ENCODE measurements around the gene LMBRD2. TPM values are rescaled to one million over a fixed set of nuclear protein-coding genes. Genes with fewer than 3 reads are reported as not detected.

LMBRD2 gene
- polyA plus RNA-seq, 1 donor (not counting 4 experiments of a cell fraction or from before 2014, with no cell fraction given), result 4.7 TPM

DNA sequence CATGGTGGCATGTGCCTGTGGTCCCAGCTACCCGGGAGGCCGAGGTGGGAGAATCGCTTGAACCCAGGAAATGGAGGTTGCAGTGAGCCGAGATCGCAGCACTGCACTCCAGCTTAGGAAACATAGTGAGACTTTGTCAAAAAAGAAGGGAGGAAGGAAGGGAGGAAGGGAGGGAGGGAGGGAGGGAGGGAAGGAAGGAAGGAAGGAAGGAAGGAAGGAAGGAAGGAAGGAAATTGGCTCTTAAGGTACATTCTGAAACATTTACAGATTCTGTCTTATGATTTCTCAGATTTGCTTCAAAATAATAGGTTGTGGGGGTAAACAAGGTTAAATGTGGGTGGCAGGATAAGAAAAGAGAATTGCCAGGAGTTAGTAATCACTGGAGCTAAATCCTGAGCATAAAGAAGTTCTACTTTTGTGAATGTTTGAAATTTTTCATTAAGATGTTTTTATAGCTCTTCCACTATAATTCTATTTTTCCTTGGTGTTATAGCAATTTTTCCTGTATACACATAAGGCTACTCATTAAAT lies 82.9 kb downstream of the LMBRD2 start:
- FAIRE-seq (no peak), DNase-seq (ENCODE audit: low read depth, low spot score) (no peak)
- no peak overlapping the region for H3K4me2 ChIP-seq (ENCODE audit: control insufficient read depth, extremely low read depth, insufficient read depth, low read depth, low read length)
- dilution Hi-C loops (cut with MboI; ENCODE audit: extremely low pct_ligation_motif_present, low sequenced_read_pairs), result no loop called here
- no peak overlapping the region for H2AFZ ChIP-seq (ENCODE audit: control insufficient read depth, low read length)
- no peaks in the 10 kb centered on the region for H3K9me1 ChIP-seq (ENCODE audit: control insufficient read depth, extremely low read depth, insufficient read depth, low read length)
- H3K36me3 ChIP-seq (ENCODE audit: control insufficient read depth in 2 of 2, extremely low read depth in 1 of 2, insufficient read depth in 2 of 2, low read length in 2 of 2), result no peaks in the 10 kb centered on the region
- no peak overlapping the region for H3K27ac ChIP-seq (ENCODE audit: control insufficient read depth, insufficient read depth, low read length)
- H3K4me3 ChIP-seq (ENCODE audit: control insufficient read depth in 2 of 3, extremely low read depth in 1 of 3, insufficient read depth in 2 of 3, low read depth in 1 of 3, low read length in 3 of 3), result no peak overlapping the region
- H3K79me2 ChIP-seq (ENCODE audit: control insufficient read depth, insufficient read depth, low read length), result no peaks in the 10 kb centered on the region
- no peaks in the 10 kb centered on the region for H4K20me1 ChIP-seq (ENCODE audit: control insufficient read depth, extremely low read depth, insufficient read depth, low read length)
- H3K4me1 ChIP-seq (ENCODE audit: control insufficient read depth, extremely low read depth, insufficient read depth, low read length), result no peaks in the 10 kb centered on the region
- H3K9me3 ChIP-seq (ENCODE audit: control insufficient read depth, low read depth, low read length), result no peaks in the 10 kb centered on the region
- peaks cover 36% of the 10 kb centered on the region for H3K27me3 ChIP-seq (ENCODE audit: control insufficient read depth, extremely low read depth, insufficient read depth, low read length)
- TF ChIP-seq EZH2 (IDR thresholded peaks at IDR 0.05; ENCODE audit: low read length) (no peak), CTCF (optimal IDR thresholded peaks at IDR 0.05 in 1 of 3, IDR thresholded peaks at IDR 0.05 in 1 of 3, conservative IDR thresholded peaks at IDR 0.05 in 1 of 3; ENCODE audit: extremely low read depth in 1 of 3, insufficient read depth in 2 of 3, low read length in 3 of 3) (no peak)
- H3K9ac ChIP-seq (ENCODE audit: control insufficient read depth, extremely low read depth, insufficient read depth, low read length), result no peak overlapping the region

GRCh38 chr5:36066540-36067210 lies 85.0 kb downstream of the LMBRD2 start, which contains the start of gene UGT3A2:
Gene UGT3A2 (minus strand): TSS chr5:36066882. CDS start chr5:36066789, 93 bp downstream.
- dilution Hi-C loops (cut with MboI; ENCODE audit: extremely low pct_ligation_motif_present, low sequenced_read_pairs), result no loop called here
- no peak for FAIRE-seq
- H3K9ac ChIP-seq (ENCODE audit: control insufficient read depth, extremely low read depth, insufficient read depth, low read length), result no peak within 1 kb of the TSS

More at GRCh38 chr5:36066540-36067210, 85.0 kb downstream of the LMBRD2 start, which contains the start of gene UGT3A2:
- Histone ChIP-seq H3K4me1 (ENCODE audit: control insufficient read depth, extremely low read depth, insufficient read depth, low read length) (no peaks in the 10 kb centered on the region), H3K4me2 (ENCODE audit: control insufficient read depth, extremely low read depth, insufficient read depth, low read depth, low read length) (peak within 1 kb of the TSS; percentile 68), H3K27me3 (ENCODE audit: control insufficient read depth, extremely low read depth, insufficient read depth, low read length) (peaks cover 31% of the 10 kb centered on the region), H4K20me1 (ENCODE audit: control insufficient read depth, extremely low read depth, insufficient read depth, low read length) (no peaks in the 10 kb centered on the region), H3K27ac (ENCODE audit: control insufficient read depth, insufficient read depth, low read length) (no peak within 1 kb of the TSS), H3K9me3 (ENCODE audit: control insufficient read depth, low read depth, low read length) (no peaks in the 10 kb centered on the region), H3K9me1 (ENCODE audit: control insufficient read depth, extremely low read depth, insufficient read depth, low read length) (no peaks in the 10 kb centered on the region), H3K4me3 (ENCODE audit: control insufficient read depth in 2 of 3, extremely low read depth in 1 of 3, insufficient read depth in 2 of 3, low read depth in 1 of 3, low read length in 3 of 3) (peak within 1 kb of the TSS in 2 of 3 experiments; percentile 11 to 20), H3K79me2 (ENCODE audit: control insufficient read depth, insufficient read depth, low read length) (no peaks in the 10 kb centered on the region), H3K36me3 (ENCODE audit: control insufficient read depth in 2 of 2, extremely low read depth in 1 of 2, insufficient read depth in 2 of 2, low read length in 2 of 2) (no peaks in the 10 kb centered on the region), H2AFZ (ENCODE audit: control insufficient read depth, low read length) (peak within 1 kb of the TSS; percentile 26)
- TF ChIP-seq CTCF (optimal IDR thresholded peaks at IDR 0.05 in 1 of 3, IDR thresholded peaks at IDR 0.05 in 1 of 3, conservative IDR thresholded peaks at IDR 0.05 in 1 of 3; ENCODE audit: extremely low read depth in 1 of 3, insufficient read depth in 2 of 3, low read length in 3 of 3), result no peak
- DNase-seq (ENCODE audit: low read depth, low spot score), result no peak

All from keratinocyte (primary cell).